ENCODE measurements around the gene TDRD5.

The TDRD5 gene

DNA sequence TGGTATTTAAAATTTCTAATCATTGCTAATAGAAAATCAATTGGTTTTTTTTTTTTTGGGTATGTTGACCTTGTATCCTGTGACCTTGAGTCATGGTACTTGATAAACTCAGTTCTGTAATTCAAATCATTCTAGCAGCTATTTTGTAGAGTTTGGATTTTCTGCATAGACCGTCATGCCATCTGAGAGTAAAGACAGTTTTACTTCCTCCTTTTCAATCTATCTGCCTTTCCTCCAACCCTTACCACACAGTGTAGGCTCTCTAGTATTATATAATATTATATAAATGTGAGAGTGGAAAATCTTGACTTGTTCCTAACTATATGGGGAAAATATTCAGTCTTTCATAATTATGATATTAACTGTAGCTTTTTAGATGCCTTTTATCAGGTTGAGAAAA is 7.0 kb downstream of the TDRD5 start:
- in situ Hi-C loops (cut with MboI; ENCODE audit: low sequenced_read_pairs, unreplicated experiment) = no loop called here
- no peak for DNase-seq (ENCODE audit: low spot score)
- TF ChIP-seq, protein P1, sequence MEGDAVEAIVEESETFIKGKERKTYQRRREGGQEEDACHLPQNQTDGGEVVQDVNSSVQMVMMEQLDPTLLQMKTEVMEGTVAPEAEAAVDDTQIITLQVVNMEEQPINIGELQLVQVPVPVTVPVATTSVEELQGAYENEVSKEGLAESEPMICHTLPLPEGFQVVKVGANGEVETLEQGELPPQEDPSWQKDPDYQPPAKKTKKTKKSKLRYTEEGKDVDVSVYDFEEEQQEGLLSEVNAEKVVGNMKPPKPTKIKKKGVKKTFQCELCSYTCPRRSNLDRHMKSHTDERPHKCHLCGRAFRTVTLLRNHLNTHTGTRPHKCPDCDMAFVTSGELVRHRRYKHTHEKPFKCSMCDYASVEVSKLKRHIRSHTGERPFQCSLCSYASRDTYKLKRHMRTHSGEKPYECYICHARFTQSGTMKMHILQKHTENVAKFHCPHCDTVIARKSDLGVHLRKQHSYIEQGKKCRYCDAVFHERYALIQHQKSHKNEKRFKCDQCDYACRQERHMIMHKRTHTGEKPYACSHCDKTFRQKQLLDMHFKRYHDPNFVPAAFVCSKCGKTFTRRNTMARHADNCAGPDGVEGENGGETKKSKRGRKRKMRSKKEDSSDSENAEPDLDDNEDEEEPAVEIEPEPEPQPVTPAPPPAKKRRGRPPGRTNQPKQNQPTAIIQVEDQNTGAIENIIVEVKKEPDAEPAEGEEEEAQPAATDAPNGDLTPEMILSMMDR (IDR thresholded peaks at IDR 0.05; ENCODE audit: borderline replicate concordance, control extremely low read depth, extremely low read depth, insufficient read depth, missing control alignments) = no peak

DNA sequence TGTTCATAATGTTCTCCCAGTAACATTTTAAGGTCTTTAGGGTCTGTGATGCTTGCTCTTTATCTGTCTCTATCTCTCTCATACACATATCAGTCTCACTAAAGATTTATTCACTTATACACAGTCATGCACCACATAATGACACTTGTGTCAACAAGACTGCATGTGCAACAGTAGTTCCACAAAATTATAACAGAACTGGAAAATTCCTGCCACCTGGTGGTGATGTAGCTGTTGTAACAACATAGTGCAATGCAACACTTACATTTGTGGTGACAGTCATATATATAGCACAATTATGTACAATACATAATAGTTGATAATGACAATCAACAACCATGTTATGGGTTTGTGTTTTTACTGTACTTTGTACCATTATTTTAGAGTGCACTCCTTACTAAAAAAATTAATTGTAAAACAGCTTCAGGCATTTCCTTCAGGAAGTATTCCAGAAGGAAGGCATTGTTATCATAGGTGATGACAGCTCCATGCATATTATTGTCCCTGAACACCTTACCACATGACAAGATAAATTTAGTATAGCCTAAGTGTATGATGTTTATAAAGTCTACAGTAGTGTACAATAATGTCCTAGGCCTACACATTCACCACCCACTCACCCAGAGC is 8.1 kb downstream of the TDRD5 start:
- DNase-seq (ENCODE audit: low spot score) = no peak
- in situ Hi-C loops (cut with MboI; ENCODE audit: low sequenced_read_pairs, unreplicated experiment) = no loop called here
- TF ChIP-seq, protein P1 (IDR thresholded peaks at IDR 0.05; ENCODE audit: borderline replicate concordance, control extremely low read depth, extremely low read depth, insufficient read depth, missing control alignments) = peak; percentile 28

DNA sequence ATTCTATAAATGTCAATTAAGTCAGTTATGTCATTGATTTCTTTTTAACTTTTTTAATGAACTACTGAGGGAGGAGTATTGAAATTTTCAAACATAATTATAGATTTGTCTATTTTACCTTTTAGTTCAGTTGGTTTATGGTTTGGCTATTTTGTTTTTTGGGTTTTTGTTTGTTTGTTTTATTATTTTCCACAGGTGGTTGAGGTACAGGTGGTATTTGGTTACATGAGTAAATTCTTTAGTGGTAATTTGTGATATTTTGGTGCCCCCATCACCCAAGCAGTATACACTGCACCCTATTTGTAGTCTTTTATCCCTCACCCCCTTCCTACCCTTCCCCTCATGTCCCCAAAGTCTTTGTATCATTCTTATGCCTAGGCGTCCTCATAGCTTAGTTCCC is 9.5 kb downstream of the TDRD5 start:
- in situ Hi-C loops (cut with MboI; ENCODE audit: low sequenced_read_pairs, unreplicated experiment) = no loop called here
- TF ChIP-seq, protein P1 (IDR thresholded peaks at IDR 0.05; ENCODE audit: borderline replicate concordance, control extremely low read depth, extremely low read depth, insufficient read depth, missing control alignments) = no peak
- no peak for DNase-seq (ENCODE audit: low spot score)

DNA sequence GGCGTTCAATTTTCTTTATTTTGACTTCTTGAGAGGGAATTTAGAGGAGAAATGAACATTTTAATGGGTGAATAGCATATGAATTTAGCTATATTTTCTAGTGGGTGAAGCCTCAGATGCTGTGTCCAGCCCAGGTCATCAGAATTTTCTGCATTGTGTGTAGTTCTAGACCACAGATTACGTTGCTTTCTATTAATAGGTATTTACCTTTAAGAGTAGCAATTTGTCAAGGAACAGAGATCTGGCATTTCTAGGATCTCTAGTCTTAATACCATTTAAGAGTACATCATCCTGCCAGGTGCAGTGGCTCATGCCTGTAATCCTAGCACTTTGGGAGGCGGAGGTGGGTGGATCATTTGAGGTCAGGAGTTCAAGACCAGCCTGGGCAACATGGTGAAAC is 20.7 kb downstream of the TDRD5 start:
- in situ Hi-C loops (cut with MboI; ENCODE audit: low sequenced_read_pairs, unreplicated experiment) = no loop called here
- DNase-seq (ENCODE audit: low spot score) = no peak
- TF ChIP-seq, protein P1 (IDR thresholded peaks at IDR 0.05; ENCODE audit: borderline replicate concordance, control extremely low read depth, extremely low read depth, insufficient read depth, missing control alignments) = no peak

DNA sequence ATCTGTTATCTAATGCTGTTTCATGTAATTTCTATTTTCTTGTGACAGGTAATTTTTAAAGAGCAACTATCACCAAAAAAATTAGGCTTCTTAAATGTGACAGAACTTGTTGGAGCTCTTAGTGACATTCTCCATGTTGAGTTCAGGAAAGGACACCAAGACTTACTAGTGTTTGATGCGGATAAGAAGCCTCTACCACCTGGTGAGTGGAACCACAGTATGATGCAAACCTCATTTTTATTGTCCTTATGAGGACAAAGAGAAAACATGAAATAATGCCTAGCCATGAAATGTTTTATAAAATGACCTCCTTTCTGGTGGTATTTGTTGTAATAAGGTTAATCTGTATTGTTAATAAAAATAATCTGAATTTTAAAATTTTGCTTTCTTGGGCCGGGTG is 39.1 kb downstream of the TDRD5 start:
- DNase-seq (ENCODE audit: low spot score) = no peak
- in situ Hi-C loops (cut with MboI; ENCODE audit: low sequenced_read_pairs, unreplicated experiment) = no loop called here
- TF ChIP-seq, protein P1 (IDR thresholded peaks at IDR 0.05; ENCODE audit: borderline replicate concordance, control extremely low read depth, extremely low read depth, insufficient read depth, missing control alignments) = no peak

DNA sequence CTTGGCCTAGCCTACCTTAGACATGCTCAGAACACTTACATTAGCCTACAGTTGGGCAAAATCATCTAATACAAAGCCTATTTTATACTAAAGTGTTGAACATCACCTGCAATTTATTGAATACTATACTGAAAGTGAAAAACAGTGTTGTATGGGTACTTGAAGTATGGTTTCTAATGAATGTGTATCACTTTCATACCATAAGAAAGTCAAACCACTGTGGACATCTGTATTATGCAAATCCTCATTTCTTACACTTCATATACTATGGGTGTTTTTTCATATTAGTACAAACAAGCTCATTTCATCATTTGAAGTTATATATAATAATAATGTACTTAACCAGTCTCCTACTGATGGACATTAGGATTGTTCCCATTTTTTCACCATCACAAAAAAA is 41.2 kb downstream of the TDRD5 start:
- TF ChIP-seq, protein P1 (IDR thresholded peaks at IDR 0.05; ENCODE audit: borderline replicate concordance, control extremely low read depth, extremely low read depth, insufficient read depth, missing control alignments) = no peak
- in situ Hi-C loops (cut with MboI; ENCODE audit: low sequenced_read_pairs, unreplicated experiment) = no loop called here
- no peak for DNase-seq (ENCODE audit: low spot score)
